HG02885 (cell line): ENCODE measurements around the gene ANKS1B.
"Not testable (repeated sequence)": the region's sequence is repeated elsewhere in the genome, so short reads cannot be mapped to it uniquely, and the experiment has no call there.

Experiments used
- ATAC-seq: cut with Tn5 transposase; IDR thresholded peaks from one replicate; pipeline ENCODE4 v1.9.1; 2021; ENCODE audit warnings: mild to moderate bottlenecking; ENCODE audit not compliant: unreplicated experiment, poor library complexity

ANKS1B gene

DNA sequence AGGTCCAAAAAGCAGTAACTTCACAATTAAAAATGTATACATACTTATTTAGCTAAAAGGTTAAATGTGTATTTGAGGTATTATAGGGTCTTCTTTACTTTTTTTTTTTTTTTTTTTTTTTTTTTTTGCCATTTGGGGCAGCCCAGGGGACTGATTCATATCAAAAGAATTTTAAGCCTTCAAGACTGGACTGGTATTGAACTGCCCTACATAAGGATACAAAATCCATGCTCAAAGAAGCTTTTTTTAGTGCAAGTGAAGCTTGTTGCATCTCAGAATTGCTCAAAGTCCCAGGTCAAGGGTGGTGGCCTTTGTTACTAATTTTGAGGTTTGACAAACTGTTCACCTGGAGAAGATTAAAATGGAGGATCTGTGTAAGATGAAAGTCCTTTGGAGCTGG is 1215.7 kb downstream of the ANKS1B start:
- no peak for ATAC-seq

DNA sequence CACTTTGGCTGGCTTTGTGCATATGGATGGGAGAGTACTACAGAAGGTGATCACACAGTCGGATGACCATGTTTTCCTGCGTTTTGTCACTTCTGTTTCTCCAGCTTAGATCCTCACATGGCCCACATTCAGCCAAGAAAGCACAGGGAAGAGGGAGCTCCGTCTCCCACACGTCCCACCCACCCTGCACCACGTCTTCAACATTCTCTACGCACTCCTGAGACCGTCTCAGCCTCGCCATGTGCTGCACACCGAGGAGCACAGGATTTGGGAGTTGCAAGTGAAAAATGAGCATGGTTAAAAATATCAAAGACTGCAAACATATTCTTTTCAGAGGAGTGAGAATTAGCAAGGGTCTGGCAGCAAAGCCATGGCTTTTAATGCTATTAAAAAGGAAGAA is 1217.5 kb downstream of the ANKS1B start:
- ATAC-seq: no peak

DNA sequence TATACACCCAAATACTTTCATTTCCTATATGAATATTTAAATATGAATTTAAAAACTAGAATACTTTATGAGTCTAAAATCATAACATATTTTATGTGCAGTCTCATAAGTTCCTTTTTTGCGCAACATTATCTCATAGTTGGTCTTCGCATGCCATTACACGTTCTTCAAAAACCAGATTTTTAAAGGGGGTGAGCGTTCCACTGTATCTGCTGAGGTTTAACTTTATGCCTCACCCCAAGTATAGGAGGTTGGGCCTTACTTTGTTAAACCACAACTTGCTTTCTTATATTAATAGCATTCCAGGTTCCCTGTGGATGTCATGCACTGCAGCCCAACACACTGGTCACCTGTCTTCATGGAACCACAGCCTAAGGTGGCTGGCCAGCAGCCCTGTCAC is 1221.1 kb downstream of the ANKS1B start:
- ATAC-seq: no peak

DNA sequence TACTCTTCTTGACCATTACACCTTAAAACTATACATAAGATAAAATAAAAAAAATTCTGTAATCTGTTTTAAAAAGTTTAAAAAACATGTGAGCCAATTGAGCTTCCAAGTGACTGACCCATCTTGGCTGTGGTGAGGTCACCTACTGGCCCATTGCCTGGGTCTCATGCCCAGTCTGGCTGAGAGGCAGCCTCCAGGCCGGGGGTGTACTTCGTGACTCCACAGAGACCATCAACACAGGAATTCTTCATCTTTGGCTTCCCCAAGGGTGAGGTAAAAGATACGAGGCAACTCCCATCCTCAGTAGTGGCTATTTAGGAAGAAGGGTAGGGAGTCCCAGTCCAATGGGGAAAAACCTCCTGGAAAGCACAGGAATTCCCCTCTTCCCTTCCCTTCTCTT is 1226.4 kb downstream of the ANKS1B start:
- ATAC-seq: no peak

DNA sequence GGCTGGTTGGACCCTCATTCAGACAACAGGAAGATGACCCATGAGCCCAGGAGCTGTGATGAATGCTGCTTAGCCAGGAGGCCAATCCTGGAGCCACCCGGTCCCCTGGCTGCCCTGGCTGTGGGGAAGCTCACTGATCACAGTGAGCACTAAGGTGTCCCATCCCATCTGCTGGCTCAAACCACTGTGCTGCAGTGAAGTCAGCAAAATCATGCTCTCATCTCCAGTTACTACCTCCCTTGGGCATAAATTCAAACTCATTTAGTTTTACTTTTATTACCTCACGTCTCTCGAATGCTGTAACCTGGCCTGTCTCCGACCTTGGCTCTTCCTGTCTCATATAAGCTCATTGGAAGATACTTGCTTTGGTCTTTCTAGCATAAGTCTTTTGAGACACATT is 1227.3 kb downstream of the ANKS1B start:
- ATAC-seq: no peak

DNA sequence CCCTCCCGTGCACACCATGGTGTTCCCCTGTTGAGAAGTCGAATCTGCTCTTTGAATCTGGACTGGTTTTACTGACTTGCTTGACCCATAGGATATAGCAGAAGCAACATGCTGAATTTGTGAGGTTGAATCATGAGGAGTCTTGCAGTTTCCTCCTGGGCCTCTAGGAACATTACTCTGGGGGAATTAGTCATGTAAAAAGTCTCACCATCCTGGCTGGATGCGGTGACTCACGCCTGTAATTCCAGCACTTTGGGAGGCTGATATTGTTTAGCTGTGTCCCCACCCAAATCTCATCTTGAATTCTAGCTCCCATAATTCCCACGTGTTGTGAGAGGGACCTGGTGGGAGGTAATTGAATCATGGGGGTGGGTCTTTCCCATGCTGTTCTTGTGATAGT is 1228.9 kb downstream of the ANKS1B start:
- ATAC-seq: not testable (repeated sequence)

DNA sequence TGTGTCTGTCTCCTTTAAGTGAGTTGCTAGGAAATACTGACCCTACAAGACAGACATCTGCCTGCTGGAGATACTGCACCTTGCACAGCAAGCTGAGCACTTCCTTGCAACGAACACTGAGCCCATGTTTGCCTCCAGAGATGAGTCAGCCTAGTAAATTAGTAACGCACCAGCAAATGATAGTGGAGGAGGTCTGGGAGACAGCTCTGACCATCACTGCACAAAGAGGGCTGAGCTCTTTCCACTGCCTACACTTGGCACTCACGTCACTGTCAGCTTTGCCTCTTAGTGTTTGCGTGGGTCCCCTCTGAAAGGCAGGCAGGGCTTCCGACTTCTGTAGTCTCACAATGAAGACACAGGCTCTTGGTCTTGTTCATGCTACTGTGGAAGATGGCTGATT is 1230.6 kb downstream of the ANKS1B start:
- peak; percentile 99 for ATAC-seq

DNA sequence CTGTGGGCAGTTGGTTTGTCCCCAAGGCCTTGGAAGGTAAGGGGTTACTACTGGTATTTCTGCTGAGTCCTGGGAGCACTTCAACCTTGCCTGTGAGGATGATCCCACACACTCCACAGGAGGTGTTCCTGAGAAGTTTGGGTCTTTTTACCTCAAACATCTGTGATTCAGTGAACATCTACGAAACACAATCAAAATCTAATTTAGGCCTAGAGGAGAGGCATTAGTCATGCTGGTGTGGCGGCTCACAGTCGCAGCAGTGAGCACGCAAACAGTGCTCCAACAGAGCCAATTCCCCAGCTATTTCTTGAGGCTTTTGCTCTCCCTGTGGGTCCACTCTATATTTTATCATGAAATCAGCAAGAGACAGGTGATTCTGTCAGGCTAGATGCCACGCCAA is 1232.0 kb downstream of the ANKS1B start:
- ATAC-seq: no peak

DNA sequence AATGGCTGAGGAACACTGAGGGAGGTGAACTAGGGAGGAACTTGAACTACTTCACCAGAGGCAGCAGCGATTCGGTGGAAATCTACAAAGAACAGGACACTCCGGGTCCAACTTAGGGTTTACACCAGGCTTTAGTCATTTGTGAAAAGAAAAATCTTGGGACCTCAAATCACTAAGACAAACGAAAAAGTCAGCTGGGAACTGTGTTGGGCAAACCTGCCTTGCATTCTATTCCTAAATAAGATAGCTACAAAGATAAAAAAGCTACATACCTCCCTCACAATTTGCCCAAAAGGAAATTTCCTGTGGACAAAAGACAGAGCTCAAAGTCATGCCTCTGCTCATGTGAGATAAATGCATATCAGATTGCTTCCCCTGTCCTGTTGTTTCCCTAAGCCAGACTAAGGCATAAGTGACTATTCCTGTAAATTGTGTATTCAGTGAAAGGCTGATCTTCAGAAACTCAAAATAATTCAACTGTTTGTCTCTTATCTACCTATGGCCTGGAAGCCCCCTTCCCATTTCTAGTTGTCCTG is 1233.1 kb downstream of the ANKS1B start:
- ATAC-seq: no peak

DNA sequence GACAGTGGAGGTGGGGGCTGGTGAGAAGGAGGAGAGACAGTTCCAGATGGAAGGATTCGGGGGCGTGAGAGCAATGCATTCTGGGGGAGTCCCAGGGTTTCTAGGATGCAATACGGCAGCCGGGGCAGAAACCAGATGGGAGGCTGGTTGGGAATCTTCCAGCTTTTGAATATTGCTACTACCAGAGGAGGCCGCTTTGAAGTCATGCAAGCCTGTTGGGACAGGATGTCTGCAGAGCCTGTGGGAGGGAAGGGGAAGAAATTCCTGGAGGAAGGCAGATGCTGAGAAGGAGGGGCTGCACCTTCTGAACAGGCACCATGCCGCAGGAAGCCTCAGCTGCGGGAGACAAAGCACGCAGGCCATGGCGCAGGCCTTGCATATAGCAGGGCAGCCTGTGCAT is 1234.2 kb downstream of the ANKS1B start:
- no peak for ATAC-seq

DNA sequence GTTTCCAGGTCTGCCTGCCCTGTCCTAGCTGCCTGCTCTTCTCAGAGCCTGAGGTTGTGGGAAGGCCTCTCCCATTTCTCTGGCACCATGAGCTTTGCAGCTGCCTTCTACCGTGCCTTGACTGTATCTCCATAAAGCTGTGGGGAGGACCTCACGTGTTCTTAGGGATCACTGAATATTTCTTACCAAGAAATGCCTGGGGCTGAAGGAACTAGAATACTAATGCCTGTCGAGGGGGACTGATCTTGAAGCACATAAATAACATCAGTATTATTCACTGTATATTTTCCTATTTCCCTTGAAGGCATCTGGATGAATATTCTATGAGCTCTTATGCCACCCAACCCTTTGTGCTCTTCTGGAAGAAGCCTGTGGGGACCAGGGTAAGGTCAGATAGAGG is 1236.3 kb downstream of the ANKS1B start:
- no peak for ATAC-seq

DNA sequence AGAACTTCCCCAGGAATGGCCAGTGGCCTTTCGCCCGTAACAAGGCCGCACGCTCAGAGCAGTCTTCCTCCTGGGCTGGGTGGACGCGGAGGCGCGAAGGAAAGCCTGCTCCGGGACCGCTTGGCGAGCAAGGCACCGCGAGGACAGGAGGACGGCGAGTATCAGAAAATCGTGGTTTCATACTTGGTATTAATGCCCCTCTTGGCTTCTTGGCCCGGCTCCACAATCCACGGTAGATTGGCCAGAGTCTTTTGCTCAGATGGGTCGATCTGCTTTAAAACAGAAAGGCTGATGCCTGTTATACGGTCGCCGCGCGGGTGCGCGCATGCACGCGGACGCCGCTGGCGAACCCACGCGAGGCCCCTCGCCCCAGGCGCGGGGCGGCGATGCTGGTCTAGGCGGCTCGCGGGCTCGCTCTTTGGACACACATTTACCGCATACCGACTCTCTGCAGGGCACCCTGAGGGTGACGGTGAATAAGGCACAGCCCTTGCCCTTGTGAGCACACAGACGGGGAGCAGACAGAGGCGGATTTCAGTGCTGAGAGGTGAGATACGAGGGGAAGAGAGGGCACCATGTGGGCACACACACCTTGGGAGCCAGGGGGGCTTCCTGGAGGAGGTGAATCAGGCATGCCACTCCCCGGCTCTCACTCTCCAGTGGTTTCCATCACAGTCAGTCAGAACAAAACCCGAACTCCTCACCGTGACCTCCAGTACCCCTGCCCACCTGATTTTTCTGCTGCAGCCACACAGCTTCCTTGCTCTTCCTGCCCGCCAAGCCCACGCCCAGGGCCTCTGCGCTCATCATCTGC is 1239.0 kb downstream of the ANKS1B start:
- peak; percentile 51 for ATAC-seq

DNA sequence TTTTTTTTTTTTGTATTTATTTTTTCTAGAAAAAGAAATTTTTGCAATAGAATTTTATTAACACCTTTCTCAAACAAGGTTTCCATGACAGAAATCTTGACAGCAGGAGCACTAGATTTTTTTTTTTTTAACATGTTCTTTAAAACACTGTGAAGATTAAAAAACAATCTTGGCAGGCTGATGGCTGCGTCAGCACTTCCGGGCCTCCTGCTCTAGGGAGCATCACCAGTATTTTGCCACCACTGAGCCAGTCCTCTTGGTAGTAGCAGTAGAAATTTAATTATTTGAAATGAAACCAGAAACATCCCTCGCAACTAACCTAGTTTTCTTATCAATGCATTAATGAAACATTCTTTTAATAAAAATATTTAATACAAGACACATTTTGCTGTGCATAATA is 1240.1 kb downstream of the ANKS1B start:
- ATAC-seq: no peak

DNA sequence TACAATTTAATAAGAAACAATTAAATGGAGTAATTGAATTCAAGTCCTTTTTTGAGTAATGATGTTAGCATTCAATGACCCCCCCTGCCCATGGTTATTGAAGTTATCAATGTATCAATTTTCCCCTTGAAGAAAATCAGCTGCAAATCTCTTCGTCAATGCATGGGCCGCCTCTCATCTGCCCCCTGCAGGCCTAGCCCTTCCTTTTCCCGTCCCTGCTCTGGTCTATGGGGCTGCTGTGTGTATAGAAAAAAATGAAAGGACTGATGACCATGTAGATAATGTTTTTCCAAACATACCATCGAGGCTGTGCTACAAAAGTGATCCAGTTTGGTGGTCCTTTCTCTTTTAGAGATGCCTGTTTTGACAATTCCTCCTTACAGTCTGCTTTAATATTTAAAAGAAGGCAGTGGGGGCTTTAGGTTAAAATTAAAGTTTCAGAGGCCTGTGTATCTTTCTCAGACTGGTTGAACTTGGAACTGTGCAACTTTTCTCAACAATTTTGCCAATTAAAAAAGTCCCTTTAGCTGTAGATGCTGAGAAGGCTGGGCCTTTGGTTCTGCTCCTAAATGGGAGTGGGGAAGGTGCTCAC is 1241.3 kb downstream of the ANKS1B start:
- ATAC-seq: peak; percentile 69

DNA sequence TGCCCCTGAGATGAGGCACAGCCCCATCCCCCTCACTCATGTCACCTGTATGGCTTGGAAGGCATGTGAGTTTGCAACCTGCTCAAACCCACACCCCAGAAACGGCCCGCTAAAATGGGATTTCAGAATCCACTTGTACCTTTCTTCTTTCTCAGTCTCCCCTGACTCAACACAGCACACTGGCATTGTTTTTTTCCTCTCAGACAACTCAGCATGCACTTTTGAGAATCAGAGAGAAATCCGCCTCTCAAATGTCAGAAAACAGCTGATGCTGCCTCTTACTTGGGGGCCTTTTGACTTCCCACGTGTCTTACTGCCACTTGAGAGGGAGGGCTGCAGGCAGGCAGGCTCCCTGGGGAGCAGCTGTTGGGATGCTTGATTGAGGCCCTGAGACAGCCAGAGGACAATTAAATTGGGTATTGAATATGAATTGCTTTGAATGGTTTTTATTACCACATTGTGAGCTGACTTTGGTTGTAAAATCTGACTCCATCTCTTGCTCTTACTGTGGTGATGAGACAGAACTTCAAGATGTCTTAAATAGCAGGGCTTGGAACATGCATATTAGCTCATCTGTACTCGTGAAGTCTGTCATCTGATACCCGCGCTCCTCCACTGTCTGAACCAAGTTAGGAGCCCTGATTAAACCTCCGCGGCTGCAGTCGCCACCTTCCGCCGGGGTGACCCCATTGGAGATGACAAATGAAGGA is 1243.0 kb downstream of the ANKS1B start:
- no peak for ATAC-seq

DNA sequence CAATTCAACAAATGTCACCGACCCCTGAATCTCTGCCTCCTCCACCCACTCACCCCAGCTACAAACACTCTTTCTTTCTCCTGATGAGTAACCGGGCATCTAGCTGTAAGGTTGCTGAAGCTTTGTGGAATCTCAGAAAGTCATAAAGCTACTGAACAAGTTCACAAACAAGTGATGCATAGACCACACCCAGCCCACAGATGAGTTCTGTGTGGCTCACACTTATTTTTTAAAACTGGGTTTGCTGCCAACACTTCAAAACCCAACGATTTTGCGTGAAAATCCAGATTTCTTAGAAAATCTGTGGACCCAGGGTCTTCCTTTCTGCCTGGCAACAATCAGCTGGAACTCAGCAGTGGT is 1243.6 kb downstream of the ANKS1B start:
- no peak for ATAC-seq

DNA sequence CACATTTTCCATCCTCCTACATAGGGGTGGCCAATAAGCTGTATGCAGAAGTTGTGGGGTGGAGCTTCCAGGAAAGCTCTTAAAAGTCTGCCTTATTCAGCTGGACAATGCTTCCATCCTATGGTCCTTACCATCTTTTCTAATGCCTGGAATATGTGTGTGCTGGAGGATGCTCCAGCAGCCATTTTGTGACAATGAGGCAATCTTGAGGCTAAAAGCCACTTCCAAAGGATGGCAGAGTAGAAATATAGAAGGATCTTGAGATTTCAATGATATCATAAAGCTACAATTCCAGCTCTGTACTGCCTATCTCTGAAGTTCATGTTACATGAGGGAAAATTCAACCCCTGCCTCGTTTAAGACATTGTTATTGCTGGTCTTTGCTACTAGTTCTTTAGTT is 1244.0 kb downstream of the ANKS1B start:
- no peak for ATAC-seq

DNA sequence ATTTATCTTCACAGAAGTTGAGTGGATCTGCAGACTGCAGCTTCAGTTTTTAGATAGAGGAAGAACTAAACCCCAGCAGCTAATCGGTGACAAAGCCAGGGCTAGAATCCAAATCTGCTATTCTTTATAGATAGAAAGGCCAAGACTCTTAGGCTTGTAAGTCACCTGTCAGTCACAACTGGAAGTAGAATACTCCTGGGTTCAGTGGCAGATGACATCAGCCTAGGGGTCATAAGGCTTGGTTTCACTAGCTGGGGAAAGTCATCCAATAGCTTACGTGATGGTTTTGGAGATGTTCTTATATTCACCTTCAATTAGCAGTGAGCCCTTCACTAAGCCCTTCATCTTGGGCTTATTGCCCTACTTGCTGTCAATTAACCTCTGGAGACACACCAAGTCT is 1246.2 kb downstream of the ANKS1B start:
- no peak for ATAC-seq

DNA sequence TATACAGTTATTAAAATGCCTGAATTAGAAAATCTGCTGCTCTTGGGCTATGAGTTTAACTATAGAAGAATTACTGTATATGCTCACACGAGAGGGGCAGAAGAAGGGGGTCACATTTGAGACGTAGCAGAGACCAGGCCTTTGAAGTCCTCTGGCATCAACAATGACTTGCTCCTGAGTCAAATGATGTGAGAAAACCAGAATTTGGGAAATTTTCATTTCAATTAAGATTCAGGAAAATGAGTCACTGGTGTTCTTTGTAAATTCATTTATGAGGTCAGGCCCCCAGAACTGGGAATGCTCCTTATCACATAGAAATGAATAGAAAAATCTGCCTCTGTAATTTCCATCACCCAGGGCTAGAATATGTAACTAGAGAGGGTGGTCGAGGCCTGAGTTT is 1246.7 kb downstream of the ANKS1B start:
- no peak for ATAC-seq

DNA sequence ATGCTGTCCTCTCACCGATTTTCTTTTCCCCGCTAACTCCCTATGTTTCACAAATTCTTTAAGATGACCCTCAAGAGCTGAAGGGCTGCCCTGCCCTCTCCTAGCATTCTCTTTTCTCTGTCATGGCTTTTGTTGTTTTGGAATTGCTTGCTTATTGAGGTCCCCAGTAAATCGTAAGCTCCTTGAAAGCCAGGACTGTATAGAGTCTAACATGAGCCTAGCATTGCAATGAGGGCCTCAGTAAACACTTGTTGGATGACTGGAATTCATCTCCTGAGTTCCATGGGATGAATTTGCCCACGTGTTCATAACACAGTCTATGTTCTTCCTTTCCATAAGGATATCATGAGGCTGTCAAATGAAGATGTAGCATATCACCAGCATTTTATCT is 1247.4 kb downstream of the ANKS1B start:
- ATAC-seq: no peak
